SH-SY5Y (cell line): Measurements from ENCODE around the gene RAD51B.

Experiments
- GATA2 ChIP-seq: IDR thresholded peaks from 2 replicates; pipeline ENCODE4 v1.6.1; 2011; ENCODE audit warnings: mild to moderate bottlenecking, low read depth, low read length
- GATA3 ChIP-seq: IDR thresholded peaks from 2 replicates; pipeline ENCODE4 v1.6.1; 2011; ENCODE audit warnings: low read depth, mild to moderate bottlenecking, low read length, moderate library complexity

DNA sequence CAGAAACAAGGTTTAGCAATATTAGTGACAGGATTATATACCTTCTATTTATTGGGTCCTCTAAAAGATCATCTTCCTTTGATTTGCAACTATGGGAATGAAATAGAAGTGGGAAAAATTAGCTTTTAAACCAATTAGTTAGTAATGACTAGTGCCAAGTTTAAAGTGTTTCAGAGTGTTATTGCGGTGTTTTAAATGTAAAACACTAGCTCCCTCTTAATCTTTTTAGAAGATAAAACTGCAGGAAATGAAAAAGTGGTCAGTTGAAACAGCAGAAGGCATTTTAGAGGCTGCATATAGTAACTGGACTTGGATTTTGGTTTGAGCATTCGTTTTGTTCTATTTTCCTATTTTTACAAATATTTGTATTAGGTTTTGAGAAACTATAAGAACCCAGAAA, 286.2 kb downstream of the RAD51B start:
- no peak for TF ChIP-seq GATA2
- TF ChIP-seq GATA3, result no peak
